Right renal cortex interstitium (tissue), 3 donors: Measurements from ENCODE around the gene ACTRT2. TPM values are rescaled to one million over a fixed set of nuclear protein-coding genes. Genes with fewer than 3 reads are reported as not detected.

Experiments used
- DNase-seq, 3 donors: peaks; one replicate each; pipeline ENCODE4 v3.0.0-alpha.2; 2013; ENCODE audit warnings: low read depth in 3 of 3, low spot score in 2 of 3
- polyA plus RNA-seq, 3 donors: library from polyadenylated mRNA; unstranded; fragments of 120-200 nt; gene quantifications; one replicate each; pipeline ENCODE4 v1.2.1, GENCODE V29; 2013; ENCODE audit not compliant: insufficient read length in 3 of 3

Gene ACTRT2
- polyA plus RNA-seq, 3 donors, result not detected

- DNase-seq, result no peak
Measured at GRCh38 chr1:3050603-3051002, 29.3 kb downstream of the ACTRT2 start.

GRCh38 chr1:3051270-3052268 is 30.3 kb downstream of the ACTRT2 start:
- DNase-seq, result no peak

- DNase-seq, result no peak
Measured at GRCh38 chr1:3052501-3052900, 31.2 kb downstream of the ACTRT2 start.

GRCh38 chr1:3053366-3053980 is 32.2 kb downstream of the ACTRT2 start:
- DNase-seq, result no peak

GRCh38 chr1:3053986-3054385 is 32.7 kb downstream of the ACTRT2 start:
- no peak for DNase-seq

GRCh38 chr1:3054474-3054873 is 33.2 kb downstream of the ACTRT2 start:
- no peak for DNase-seq

- no peak for DNase-seq
Measured at GRCh38 chr1:3055051-3055450, 33.8 kb downstream of the ACTRT2 start.

- no peak for DNase-seq
Measured at GRCh38 chr1:3056641-3057040, 35.4 kb downstream of the ACTRT2 start.

GRCh38 chr1:3058263-3059030 is 37.2 kb downstream of the ACTRT2 start:
- DNase-seq, result no peak

GRCh38 chr1:3060127-3060526 is 38.9 kb downstream of the ACTRT2 start:
- DNase-seq, result no peak

- DNase-seq, result no peak
Measured at GRCh38 chr1:3060601-3061551, 39.6 kb downstream of the ACTRT2 start.

- no peak for DNase-seq
Measured at GRCh38 chr1:3061566-3061965, 40.3 kb downstream of the ACTRT2 start.

- no peak for DNase-seq
Measured at GRCh38 chr1:3061981-3062615, 40.8 kb downstream of the ACTRT2 start.

- DNase-seq, result no peak
Measured at GRCh38 chr1:3062616-3063378, 41.5 kb downstream of the ACTRT2 start.

- DNase-seq, result no peak
Measured at GRCh38 chr1:3063379-3064295, 42.4 kb downstream of the ACTRT2 start.

GRCh38 chr1:3064296-3064850 is 43.1 kb downstream of the ACTRT2 start:
- DNase-seq, result no peak

- DNase-seq, result no peak
Measured at GRCh38 chr1:3064901-3065300, 43.6 kb downstream of the ACTRT2 start.
